HG02798 (cell line): ENCODE data around the gene SERPINA5.
"Not testable (repeated sequence)": the region's sequence is repeated elsewhere in the genome, so short reads cannot be mapped to it uniquely, and the experiment has no call there.

Experiments used
- ATAC-seq: cut with Tn5 transposase; IDR thresholded peaks from one replicate; pipeline ENCODE4 v1.9.1; 2021; ENCODE audit warnings: mild to moderate bottlenecking; ENCODE audit not compliant: unreplicated experiment, poor library complexity

The SERPINA5 gene

DNA sequence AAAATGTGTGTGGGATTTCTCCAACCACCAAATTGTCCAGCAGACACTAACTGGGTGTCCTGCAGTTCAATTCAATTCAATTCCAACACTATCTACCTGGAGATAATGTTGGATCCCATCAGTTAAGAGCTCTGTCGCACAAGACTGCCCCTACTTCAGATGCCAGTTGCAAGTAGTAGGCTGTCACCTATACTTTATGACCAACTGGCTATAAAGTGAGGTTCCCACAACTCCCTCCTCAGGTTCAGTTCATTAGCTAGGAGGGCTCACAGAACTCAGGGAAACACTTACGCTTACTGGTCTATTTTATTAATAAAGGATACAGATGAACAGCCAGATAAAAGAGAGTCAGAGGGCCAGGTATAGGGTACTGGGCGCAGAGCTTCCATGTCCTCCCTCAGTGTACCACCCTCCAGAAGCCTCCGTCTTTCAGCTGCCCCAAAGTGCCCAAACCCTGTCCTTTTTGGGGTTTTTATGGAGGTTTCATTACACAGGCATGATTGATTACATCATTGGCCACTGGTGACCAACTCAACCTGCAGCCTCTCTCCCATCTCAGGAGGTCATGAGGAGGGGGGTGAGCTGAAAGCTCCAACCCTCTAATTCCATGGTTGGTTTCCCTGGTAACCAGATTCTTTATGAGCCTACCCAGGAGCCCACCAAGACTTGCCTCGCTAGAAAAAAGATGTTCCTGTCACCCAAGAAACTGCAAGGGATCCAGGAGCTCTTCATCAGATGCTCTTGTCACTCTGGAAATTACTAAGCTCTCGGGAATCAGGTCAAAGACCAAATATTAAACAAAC lies 7.5 kb upstream of the SERPINA5 start:
- no peak for ATAC-seq

DNA sequence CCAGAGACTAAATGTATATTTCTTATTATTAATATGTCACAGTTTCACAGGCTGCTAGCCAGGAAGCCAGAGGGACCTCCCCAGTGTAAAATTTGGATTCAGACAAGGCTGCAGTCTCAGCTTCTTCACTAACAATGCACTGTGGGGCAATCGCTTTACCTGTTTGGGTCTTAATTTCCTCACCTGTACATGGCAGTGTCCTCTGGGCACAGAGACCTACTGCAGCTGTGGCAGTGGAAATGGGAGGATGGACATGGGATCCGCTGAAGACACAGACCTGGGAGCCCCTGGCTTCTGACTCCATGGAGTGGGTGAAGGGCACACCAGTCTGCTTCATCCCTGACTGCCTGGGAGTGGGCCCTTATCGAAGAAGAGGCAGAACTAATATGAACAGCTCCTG lies 6.9 kb upstream of the SERPINA5 start:
- ATAC-seq = no peak

DNA sequence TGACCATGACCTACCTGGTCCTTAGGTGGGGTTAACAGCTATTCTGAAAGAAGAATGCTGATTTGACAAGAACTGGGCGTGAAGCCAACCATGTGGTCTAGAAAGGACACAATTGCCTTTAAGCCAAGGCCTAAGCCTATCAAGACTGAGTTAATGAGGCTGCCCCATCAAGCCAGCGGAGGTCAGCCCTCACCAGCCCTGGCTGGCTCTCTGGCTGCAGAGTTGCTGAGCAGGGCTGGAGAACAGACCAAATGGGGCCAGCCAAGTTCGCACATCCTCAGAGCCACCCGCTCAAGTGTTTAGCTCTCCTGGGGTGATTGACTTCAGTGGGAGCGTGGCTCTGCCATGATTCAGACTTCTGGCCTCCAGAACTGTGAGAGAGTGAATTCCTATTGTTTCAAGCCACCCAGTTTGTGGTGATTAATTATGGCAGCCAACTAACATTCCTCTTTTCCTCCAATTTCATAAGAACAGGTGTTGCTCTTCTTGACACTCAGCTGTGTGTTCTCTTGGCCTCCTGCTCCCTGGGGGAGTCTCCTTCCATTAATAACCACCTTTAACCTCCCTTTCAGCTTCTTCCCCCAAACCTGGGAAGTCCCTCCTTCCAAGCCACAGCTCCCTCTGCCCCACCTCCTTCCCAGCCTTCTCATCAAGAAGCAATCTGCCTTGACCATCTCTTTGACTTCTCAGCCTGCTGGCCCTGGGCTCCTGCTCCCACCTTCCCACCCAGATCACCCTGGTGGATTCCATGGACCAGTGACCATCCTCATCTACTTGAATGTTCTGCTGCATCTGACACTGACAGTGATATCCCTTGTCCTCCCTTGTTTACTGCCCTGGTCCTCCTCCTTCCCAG lies 5.3 kb upstream of the SERPINA5 start:
- ATAC-seq = no peak

DNA sequence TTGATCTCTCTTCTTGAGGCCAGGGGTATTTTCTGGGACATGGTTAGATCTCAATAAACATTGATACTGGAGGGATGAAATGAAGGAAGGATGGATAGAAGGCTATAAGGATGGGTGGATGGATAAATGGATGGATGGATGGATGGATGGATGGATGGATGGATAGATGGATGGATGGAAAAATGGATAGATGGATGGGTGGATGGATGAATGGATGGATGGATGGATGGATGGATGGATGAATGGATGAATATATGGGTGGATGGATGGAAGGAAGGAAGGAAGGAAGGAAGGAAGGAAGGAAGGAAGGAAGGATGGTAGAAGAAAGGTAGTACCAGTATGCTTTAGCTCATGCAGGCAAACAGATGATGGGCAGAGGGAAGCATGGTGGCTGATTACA lies 3.8 kb upstream of the SERPINA5 start:
- not testable (repeated sequence) for ATAC-seq

DNA sequence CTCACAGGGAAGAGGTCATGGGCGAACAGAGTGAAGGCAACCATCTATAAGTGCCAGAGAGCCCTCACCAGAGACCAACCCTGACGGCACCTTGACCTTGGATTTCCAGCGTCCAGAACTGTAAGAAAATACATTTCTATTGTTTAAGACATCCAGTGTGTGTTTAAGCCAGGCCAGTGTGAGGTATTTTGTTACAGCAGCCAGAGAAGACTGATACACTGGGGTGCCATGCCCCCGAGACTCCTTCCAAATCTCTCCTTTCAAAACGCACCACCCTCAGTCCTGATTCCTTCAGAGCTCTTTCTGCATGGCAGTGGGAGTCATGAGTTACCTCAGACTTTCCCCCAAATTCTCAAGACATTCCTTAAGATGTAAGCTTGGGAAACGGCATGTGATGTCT lies 2.5 kb upstream of the SERPINA5 start:
- no peak for ATAC-seq

DNA sequence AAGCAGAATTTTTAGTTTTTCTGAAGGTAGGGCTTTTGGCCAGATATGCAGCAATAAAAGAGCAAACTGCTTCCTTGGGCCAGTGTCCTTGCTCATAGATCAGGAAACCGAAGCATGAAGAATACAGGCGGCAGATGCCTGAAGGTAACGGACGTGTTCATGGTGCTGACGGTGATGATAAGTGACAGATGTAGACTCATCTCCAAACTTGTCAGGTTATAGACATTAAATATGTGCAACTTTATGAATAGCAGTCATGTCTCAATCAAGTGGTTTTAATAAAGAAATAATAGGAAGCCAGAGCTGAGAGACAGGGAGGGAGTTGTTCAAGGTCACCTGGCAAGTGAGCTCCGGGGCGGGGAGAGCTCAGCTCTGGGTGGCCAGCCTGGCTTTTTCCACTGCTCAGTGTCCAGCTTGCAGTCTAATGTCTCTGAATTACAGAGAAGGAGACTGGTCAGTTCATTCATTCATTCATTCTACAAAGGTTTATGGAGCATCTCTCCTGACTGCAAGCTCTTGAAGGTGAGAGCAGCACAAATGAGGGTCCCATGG lies 1.0 kb downstream of the SERPINA5 start:
- ATAC-seq = no peak

GRCh38 chr14:94582851-94583250 lies 1.6 kb downstream of the SERPINA5 start:
- no peak for ATAC-seq

DNA sequence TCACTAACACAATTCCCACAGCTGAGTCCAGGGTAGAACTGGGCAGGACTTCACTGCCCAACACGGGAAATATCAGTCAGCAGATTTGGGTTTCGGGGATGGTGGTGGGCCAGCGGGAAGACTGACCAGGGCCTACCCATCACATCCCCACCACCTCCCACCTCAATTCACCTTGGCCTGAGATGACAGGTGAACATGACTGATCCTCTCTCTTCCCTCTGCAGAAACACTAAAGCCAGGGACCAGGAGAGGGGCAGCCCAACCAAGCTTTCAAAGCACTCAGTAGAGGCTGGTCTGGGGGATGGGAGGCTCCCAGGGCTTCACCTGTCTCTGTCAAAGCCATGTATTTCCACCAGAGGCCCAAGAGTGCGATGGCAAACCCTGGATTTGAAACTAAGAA lies 2.3 kb downstream of the SERPINA5 start:
- ATAC-seq = no peak

- ATAC-seq = no peak
Observed at GRCh38 chr14:94584591-94585280, 3.5 kb downstream of the SERPINA5 start.

- ATAC-seq = no peak
Observed at GRCh38 chr14:94586635-94587034, 5.4 kb downstream of the SERPINA5 start.

- no peak for ATAC-seq
Observed at GRCh38 chr14:94588311-94588710, 7.1 kb downstream of the SERPINA5 start.

DNA sequence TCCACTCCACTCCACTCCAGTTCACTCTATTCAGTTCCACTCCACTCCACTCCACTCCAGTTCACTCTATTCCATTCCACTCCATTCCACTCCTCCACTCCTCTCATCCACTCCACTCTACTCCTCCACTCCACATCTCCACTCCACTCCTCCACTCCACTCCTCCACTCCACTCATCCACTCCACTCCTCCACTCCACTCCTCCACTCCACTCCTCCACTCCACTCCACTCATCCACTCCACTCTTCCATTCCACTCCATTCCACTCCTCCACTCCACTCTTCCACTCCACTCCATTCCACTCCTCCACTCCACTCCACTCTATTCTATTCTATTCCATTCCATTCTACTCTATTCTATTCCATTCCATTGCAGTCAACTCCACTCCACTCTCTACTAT lies 9.8 kb downstream of the SERPINA5 start:
- no peak for ATAC-seq

- no peak for ATAC-seq
Observed at GRCh38 chr14:94591871-94592270, 10.6 kb downstream of the SERPINA5 start.

GRCh38 chr14:94592457-94592856 lies 11.2 kb downstream of the SERPINA5 start:
- no peak for ATAC-seq

DNA sequence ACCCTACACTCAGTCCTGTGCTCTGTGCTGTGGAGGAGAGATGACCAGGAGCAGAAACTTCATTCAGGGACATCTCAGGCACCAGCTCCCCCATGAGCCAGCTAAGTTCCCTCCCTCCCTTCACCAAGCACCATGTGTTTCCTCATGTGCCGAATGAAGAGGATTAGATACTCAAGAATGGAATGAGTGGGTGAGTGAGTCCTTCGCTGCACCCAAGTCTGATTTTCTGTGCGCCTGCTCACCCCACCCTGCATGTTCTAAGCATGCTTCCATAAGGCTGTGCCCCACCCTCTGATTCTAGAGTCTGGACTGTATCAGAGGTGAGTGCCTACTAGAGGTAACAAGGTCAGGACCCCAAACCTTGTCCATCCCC lies 12.1 kb downstream of the SERPINA5 start:
- no peak for ATAC-seq

GRCh38 chr14:94593749-94594431 lies 12.7 kb downstream of the SERPINA5 start:
- ATAC-seq = no peak

DNA sequence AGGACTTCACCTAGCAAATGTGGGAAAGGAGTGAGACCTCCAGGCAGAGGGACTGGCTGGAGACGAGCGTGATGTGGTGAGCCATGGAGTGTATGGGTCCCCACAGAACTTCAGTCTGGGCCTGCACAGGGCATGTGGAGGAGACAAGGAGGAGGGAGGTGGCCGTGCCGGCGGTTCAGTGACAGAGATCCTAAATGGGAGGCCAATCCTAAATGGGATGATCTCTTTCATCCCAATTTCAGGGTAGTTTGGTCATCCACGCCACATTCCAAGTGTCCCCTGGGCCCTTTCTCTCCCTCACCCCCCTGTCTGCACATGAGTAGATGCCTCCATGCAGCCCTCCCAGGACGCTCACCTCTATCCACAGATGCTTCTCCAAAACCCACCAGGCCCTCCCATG lies 13.2 kb downstream of the SERPINA5 start:
- ATAC-seq = no peak

GRCh38 chr14:94595912-94596311 lies 14.7 kb downstream of the SERPINA5 start:
- no peak for ATAC-seq

- no peak for ATAC-seq
Observed at GRCh38 chr14:94596361-94596760, 15.1 kb downstream of the SERPINA5 start.

DNA sequence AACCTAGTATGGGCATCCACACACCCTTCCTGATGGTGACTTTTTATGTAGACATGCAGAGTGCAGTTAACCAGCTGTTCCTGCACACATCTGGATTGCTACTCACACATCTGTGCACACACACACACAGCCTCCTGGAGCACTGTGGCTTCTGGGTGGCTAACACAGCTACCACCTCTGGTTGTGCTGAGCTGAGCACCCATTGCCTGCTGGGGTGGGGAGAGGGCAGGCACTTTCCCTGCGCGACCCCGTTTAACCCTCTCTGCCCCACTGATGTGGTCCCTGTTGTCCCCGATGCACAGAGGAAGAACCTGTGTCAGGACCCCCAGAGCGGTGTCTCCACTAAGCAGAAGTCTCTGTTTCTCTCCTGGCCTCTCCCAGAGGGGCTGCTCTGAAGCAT lies 16.6 kb downstream of the SERPINA5 start:
- no peak for ATAC-seq
